ENCODE measurements around the gene DEF6. TPM values are rescaled to one million over a fixed set of nuclear protein-coding genes. Genes with fewer than 3 reads are reported as not detected.

DEF6 gene
- total RNA-seq, 1 donor from 2014 or later: 79.9 TPM

DNA sequence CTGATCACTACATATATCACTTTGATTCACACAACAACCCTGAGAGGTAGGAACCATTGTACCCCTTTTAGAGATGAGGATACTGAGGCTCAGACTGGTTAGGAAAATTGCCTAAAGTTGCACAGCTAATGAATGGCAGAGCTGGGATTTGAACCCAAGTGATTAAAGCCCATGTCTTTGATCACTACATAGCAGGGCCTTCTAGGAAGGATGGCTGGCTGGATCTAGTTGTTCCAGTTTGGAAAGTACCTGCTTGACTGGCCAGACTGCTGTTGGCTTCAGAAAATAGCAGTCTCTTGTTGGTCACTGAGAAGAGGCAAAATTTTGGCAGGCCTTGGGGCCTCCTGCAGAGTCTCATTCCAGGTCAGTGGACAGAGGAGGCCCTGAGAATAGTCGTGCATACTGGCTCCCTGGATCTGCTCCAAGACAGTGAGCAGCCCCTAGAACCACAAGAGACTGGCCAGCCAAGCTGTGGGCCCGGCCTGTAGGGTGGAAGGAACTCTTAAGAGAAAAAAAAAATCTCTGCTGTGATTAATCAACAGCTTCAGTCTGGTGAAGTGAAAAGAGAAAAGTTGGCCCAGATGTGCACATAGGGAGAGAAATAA is 62.2 kb downstream of the DEF6 start:
- Mint-ChIP-seq H3K36me3 (ENCODE audit: low read depth) (peaks cover 56% of the 10 kb centered on the region), H3K4me3 (no peak overlapping the region), H3K9me3 (no peaks in the 10 kb centered on the region), H3K4me1 (peaks cover 52% of the 10 kb centered on the region), H3K27ac (no peak overlapping the region), H3K27me3 (no peaks in the 10 kb centered on the region)
- POLR2A ChIA-PET: interaction anchor here (1.7 kb wide), 1 partner anchor 11 kb away, joined by 6 read pairs; no protein-coding TSS in a partner anchor
- intact Hi-C loops (cut with micrococcal nuclease): no loop called here
- CTCF ChIA-PET: interaction anchor here (0.6 kb wide), 1 partner anchor 12 kb away, joined by 3 read pairs; no protein-coding TSS in a partner anchor
- TF ChIP-seq, protein P1, sequence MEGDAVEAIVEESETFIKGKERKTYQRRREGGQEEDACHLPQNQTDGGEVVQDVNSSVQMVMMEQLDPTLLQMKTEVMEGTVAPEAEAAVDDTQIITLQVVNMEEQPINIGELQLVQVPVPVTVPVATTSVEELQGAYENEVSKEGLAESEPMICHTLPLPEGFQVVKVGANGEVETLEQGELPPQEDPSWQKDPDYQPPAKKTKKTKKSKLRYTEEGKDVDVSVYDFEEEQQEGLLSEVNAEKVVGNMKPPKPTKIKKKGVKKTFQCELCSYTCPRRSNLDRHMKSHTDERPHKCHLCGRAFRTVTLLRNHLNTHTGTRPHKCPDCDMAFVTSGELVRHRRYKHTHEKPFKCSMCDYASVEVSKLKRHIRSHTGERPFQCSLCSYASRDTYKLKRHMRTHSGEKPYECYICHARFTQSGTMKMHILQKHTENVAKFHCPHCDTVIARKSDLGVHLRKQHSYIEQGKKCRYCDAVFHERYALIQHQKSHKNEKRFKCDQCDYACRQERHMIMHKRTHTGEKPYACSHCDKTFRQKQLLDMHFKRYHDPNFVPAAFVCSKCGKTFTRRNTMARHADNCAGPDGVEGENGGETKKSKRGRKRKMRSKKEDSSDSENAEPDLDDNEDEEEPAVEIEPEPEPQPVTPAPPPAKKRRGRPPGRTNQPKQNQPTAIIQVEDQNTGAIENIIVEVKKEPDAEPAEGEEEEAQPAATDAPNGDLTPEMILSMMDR (IDR thresholded peaks at IDR 0.05): no peak
- ATAC-seq (ENCODE audit: low read depth): no peak
- no peak for DNase-seq

DNA sequence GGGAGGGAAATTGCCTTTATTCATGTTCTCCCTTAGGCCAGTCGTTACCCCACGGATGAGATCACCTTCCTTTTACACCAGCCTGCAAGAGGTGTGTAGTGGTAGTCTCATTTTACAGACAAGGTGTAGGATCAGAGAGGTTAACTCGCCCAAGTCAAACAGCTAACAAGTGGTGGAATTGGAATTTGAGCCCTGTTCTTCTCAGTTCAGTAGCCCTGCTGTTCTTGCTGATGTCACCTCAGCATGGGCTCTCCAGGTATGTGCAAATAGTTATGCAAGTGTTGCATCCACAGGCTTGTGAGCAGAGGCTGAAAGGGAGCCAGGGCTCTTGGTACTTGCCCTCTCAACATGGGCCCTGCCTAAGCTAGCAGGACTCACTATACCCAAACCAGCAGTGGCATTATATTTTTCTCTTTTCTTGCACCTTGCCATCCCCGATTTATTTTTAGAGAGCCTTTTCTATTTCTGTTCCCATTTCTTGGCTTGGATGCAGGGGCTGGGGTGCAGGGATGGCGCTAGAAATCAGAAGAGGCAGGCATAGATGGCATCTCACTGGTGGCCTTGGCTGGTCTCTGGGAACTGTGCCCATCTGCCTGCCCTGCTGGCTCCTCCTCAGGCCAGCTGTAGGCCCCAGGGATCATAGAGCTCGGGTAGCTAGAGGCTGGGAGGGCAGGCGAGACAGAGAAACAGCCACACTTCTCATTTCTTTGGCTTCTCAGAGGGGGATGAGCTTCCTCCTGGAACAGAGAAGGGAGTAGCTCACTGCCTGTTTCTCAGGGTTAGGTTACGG is 62.9 kb downstream of the DEF6 start:
- Mint-ChIP-seq H3K27me3 (no peaks in the 10 kb centered on the region), H3K9me3 (no peaks in the 10 kb centered on the region), H3K27ac (no peak overlapping the region), H3K36me3 (ENCODE audit: low read depth) (peaks cover 51% of the 10 kb centered on the region), H3K4me3 (no peak overlapping the region), H3K4me1 (peaks cover 49% of the 10 kb centered on the region)
- no peak for ATAC-seq (ENCODE audit: low read depth)
- DNase-seq: no peak
- intact Hi-C loops (cut with micrococcal nuclease): no loop called here
- TF ChIP-seq, protein P1 (IDR thresholded peaks at IDR 0.05): no peak
- CTCF ChIA-PET: interaction anchor here (0.6 to 1.1 kb wide), 2 partner anchors 12 to 61 kb away, joined by 3 read pairs; no protein-coding TSS in a partner anchor
- POLR2A ChIA-PET: interaction anchor here (1.7 kb wide), 1 partner anchor 12 kb away, joined by 6 read pairs; no protein-coding TSS in a partner anchor

DNA sequence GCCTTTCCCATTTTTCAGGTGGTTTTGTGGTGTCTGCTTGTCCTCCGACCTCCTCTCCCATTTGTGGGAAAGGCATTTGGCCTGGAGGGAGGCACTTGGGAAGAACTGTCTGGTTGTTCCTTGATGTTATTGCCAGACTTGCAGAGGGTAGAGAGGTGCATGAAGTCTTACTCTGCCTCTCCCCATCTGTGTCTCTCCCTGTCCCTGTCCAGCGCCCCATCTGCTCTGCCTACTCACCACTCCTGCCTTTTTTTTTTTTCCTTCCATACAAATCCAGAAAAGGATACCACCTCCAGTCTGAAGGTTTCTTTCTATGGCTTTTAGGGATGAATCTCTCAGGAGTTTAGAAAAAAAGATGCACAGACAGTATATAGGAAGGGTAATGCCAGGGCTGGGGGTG is 64.6 kb downstream of the DEF6 start:
- H3K36me3 Mint-ChIP-seq (ENCODE audit: low read depth): peaks cover 41% of the 10 kb centered on the region
- peaks cover 55% of the 10 kb centered on the region for H3K4me1 Mint-ChIP-seq
- intact Hi-C loops (cut with micrococcal nuclease): no loop called here
- DNase-seq (no peak), ATAC-seq (ENCODE audit: low read depth) (no peak)
- ChIA-PET CTCF (no interaction called here), POLR2A (no interaction called here)
- H3K27ac Mint-ChIP-seq: no peak overlapping the region
- H3K9me3 Mint-ChIP-seq: no peaks in the 10 kb centered on the region
- TF ChIP-seq, protein P1 (IDR thresholded peaks at IDR 0.05): no peak
- H3K27me3 Mint-ChIP-seq: no peaks in the 10 kb centered on the region
- no peak overlapping the region for H3K4me3 Mint-ChIP-seq

DNA sequence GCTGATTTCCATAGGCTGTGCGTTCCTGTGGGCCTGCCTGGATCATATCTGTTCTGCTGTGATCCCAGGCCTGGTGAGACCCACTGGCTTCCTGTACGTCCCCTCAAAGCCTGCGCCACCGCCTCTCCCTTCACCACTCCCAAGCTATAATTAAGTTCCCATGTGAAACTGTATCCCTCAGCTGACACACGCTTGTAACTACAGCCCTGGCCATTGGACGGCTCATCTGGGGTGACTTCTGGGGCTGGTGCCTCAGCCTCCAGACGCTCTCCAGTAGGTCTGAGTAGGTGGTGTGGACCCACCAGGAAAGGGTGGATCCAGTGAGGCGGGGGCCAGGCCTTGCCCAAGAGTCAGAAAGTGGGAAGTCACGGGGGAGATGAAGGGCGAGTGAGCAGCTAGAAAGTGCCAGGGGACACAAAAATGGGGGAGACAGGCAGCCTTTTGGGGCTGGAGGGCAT is 65.7 kb downstream of the DEF6 start:
- TF ChIP-seq, protein P1 (IDR thresholded peaks at IDR 0.05): no peak
- CTCF ChIA-PET: no interaction called here
- peaks cover 31% of the 10 kb centered on the region for H3K36me3 Mint-ChIP-seq (ENCODE audit: low read depth)

DNA sequence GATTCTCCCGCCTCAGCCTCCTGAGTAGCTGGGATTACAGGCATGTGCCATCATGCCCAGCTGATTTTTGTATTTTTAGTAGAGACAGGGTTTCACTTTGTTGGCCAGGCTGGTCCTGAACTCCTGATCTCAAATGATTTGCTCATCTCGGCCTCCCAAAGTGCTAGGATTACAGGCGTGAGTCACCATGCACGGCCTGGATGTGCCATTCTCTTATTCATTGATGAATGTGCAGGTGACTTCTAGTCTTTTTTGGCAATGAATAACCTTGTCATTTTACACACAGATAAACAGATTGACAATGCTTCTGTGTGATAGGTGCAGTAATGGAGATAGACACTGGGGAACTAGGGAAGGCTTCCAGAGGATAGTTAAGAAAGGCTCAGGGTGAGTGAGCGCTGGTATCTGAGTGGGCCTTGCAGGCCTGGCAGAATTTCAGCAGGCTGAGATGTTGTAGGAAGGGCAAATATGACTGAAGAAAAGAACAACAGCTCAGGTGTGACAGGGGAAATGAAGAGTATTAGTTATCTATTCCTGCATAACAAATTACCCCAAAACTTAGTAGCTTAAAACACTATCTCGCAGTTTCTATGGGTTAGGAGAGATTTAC is 68.1 kb downstream of the DEF6 start:
- POLR2A ChIA-PET: interaction anchor here (0.8 to 1.2 kb wide), 2 partner anchors 23 kb away, joined by 3 to 6 read pairs; partner anchors contain the start of gene PPARD
- Mint-ChIP-seq H3K9me3 (no peaks in the 10 kb centered on the region), H3K4me3 (no peak overlapping the region), H3K36me3 (ENCODE audit: low read depth) (peaks cover 18% of the 10 kb centered on the region), H3K27me3 (no peaks in the 10 kb centered on the region), H3K27ac (no peak overlapping the region), H3K4me1 (peaks cover 64% of the 10 kb centered on the region)
- no peak for DNase-seq
- ATAC-seq (ENCODE audit: low read depth): no peak
- TF ChIP-seq, protein P1 (IDR thresholded peaks at IDR 0.05): no peak
- intact Hi-C loops (cut with micrococcal nuclease): no loop called here
- CTCF ChIA-PET: no interaction called here

More for the DNA sequence above, 65.7 kb downstream of the DEF6 start:
- intact Hi-C loops (cut with micrococcal nuclease): no loop called here
- ATAC-seq (ENCODE audit: low read depth) (no peak), DNase-seq (no peak)
- POLR2A ChIA-PET: no interaction called here
- no peaks in the 10 kb centered on the region for H3K9me3 Mint-ChIP-seq
- no peak overlapping the region for H3K27ac Mint-ChIP-seq
- H3K4me1 Mint-ChIP-seq: peaks cover 60% of the 10 kb centered on the region
- no peaks in the 10 kb centered on the region for H3K27me3 Mint-ChIP-seq
- no peak overlapping the region for H3K4me3 Mint-ChIP-seq
